KBM-7 (cell line): ENCODE data around the gene RGL4.

Experiments used
- DNase-seq: peaks from one replicate; pipeline ENCODE4 v3.0.0-alpha.2; 2015
- in situ Hi-C: fragments of 300-500 bp; cut with MboI; formaldehyde crosslinking; loops from 2 replicates; pipeline ENCODE4 v1.14.3; 2020; ENCODE audit warnings: low sequenced_read_pairs, low pct_unique_long_range_greater_than_20kb, mixed read lengths

The RGL4 gene

GRCh38 chr22:23695571-23696325 is 4.9 kb downstream of the RGL4 start:
- no peak for DNase-seq
- in situ Hi-C loops: no loop called here

- peak; percentile 73 for DNase-seq
- in situ Hi-C loops: no loop called here
Measured at GRCh38 chr22:23696326-23696851, 5.6 kb downstream of the RGL4 start.

DNA sequence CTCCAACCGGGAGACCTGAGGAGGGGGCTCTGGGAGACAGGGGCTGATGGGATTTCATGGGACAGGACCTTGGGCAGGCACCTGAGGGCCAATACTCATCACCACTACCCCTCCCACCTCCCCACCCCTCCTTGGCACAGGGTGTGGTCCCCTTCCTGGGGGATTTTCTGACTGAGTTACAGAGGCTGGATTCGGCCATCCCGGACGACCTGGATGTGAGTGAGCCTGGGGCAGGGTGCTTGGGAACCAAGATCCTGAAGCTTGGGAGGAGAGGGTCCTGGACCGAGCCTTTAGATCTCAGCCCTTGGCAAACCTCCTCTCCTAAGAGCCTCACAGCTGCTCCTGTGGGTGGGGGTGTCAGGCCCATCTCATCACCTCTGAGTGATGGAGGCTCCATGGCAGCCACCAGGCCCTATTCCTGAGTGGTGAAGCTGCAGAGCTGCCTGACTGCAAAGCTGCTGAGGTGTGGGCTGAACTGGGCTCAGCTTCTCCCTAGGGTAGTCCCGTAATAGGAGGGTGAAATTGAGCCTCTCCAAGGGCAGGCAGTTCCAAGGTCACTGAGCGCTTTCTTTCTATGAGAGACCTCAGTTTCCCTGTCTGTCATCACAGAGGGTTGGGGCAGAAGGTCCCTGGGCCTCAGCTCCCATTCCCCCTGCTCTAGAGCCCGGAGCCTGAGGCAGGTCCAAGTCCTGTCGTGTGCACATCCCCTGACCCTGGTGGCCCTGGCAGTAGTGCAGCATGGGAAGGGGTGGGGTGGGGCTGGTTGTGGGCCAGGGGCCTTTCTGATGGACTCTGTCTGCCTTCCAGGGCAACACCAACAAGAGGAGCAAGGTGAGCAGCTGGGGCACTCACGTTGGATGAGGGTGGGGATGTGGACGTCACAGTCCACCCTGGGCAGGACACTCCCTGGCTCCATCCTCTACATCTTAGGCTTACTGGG is 6.5 kb downstream of the RGL4 start:
- DNase-seq: no peak
- in situ Hi-C loops: no loop called here

DNA sequence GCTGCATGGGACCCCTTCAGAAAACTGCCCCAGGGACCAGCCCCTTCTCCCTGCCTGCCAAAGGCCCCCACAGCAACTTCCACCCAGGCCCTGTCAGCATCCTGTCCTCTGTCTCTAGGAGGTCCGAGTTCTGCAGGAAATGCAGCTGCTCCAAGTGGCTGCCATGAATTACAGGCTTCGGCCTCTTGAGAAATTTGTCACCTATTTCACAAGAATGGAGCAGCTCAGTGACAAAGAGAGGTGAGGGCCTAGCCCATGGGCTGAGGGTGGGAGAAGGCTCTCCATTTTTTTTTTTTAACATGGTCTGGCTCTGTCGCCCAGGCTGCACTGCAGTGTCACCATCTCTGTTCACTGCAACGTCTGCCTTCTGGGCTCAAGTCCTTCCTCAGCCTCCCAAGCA is 7.3 kb downstream of the RGL4 start:
- in situ Hi-C loops: no loop called here
- no peak for DNase-seq

DNA sequence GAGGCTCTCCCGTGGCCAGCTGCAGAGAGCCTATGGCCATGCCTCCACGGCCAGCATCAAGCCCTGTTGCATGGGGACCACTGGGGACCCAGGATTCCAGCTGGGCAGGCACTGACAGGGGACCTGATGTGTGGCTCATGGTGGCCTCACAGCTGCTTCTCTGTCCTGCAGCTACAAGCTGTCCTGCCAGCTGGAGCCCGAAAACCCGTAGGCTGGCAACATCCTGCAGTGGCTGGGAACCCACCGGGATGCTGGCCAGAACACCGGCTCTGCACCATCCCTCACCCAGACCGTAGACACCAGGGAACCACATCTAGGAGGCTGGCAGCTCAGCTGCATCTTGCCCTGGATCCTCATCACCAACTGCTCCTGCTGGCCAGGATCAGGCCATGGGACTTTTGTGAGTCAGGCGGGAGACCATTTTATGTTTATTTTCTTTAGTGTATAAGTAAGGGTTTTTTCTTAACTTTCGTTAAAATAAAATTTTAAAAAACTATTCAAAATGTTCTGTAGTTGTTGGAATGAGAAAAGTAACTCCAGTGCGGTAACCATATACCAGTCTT is 7.9 kb downstream of the RGL4 start:
- DNase-seq: no peak
- in situ Hi-C loops: no loop called here

DNA sequence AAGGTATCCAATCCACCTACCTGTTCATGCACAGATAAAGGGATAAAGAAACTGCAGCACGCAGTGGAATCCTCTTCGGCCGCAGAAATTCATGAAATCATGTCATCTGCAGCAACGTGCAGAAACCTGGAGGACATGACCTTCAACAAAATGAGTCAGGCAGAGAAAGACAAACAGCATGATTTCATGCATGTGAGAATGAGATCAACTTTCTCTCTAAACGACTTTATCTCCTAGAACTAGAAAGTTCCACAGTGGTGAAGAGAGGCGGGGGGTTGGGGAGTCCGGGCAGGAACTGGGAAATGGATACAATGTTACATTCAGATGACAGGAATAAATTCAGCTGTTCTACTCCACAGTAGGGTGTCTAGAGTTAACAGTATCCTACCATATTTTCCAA is 9.9 kb downstream of the RGL4 start:
- DNase-seq: no peak
- in situ Hi-C loops: loop anchor here (25.0 kb wide), 1 partner anchor 112 kb away; no protein-coding TSS in a partner anchor

- no peak for DNase-seq
- in situ Hi-C loops: loop anchor here (25.0 kb wide), 1 partner anchor 108 kb away; no protein-coding TSS in a partner anchor
Measured at GRCh38 chr22:23704062-23704461, 13.2 kb downstream of the RGL4 start.

DNA sequence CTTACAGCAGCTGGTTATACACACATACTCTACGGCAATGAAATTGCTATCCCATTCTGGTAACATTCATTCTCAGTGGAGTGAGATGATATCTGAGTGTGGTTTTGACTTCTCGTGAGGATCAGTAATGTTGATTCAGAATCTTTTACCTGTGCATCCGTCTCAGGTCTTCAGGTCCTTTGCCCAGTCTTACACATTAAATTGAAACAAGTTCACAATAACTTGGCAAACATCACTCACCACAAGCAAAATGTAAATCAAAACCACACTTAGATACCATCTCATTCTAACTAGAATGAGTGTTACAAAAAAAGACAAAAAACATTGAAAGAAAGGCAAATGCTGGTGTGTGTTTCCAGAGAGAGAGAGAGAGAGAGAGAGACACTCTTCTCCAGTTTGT is 14.0 kb downstream of the RGL4 start:
- in situ Hi-C loops: loop anchor here (25.0 kb wide), 1 partner anchor 107 kb away; no protein-coding TSS in a partner anchor
- no peak for DNase-seq

- in situ Hi-C loops: loop anchor here (25.0 kb wide), 1 partner anchor 107 kb away; no protein-coding TSS in a partner anchor
- no peak for DNase-seq
Measured at GRCh38 chr22:23705358-23705757, 14.5 kb downstream of the RGL4 start.

GRCh38 chr22:23708270-23708669 is 17.5 kb downstream of the RGL4 start:
- DNase-seq: no peak
- in situ Hi-C loops: loop anchor here (25.0 kb wide), 1 partner anchor 104 kb away; no protein-coding TSS in a partner anchor

GRCh38 chr22:23709107-23709506 is 18.3 kb downstream of the RGL4 start:
- DNase-seq: no peak
- in situ Hi-C loops: loop anchor here (25.0 kb wide), 1 partner anchor 103 kb away; no protein-coding TSS in a partner anchor

DNA sequence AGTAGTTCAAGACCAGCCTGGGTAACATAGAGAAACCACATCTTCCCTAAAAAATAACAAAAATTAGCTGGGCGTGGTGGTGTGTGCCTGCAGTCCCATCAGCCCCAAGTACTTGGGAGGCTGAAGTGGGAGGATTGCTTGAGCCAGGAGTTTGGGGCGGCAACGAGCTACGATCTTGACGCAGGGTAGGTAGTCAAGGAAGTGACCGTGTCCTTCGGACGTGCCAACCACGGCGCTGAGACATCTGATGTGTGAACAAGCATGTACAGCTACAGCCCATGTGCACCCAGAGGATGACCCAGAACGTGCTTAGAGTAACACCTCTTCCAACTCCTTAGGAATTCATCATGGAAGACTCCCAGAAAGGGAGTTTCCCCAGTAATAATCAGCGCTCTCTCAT is 21.4 kb downstream of the RGL4 start:
- in situ Hi-C loops: loop anchor here (25.0 kb wide), 1 partner anchor 100 kb away; no protein-coding TSS in a partner anchor
- DNase-seq: no peak

DNA sequence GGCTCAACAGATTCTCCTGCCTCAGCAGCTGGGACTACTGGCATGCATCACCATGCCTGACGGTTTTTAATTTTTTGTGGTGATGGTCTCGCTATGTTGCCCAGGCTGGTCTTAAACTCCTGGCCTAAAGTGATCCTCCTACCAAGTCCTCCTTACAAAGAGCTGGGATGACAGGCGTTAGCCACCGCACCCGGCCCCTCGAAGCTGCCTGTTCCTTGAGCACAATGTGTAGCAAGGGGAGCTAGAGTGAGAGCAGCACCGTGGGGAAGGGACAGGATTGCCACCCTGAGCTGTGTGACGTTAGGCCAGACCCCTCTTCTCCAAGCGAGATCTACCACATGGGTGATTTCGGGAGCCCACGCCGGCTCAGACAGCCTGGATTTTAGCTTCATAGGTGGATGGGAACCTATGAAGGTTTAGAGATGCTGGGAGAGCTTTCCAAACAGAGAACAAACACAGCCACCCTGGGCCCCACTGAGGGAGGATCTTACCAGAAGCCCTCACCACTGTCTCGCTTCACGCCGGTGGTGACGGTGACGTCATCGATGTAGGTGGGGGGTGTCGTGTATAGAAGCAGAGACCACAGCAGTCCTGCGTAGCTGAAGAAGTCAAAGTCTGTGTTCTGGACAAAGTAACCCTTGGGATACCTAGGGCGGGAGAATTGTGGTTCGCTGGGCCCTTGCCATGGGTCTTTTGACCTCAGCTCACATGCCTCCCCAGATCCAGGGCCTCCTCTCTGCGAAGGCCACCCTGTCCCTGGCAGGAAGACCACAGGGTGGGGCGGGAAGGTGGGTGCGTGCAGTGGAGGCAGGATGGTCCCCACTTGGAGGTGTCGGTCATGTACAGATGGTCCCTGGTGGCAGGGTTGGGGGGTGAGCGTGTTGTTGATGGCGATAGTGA is 23.1 kb downstream of the RGL4 start:
- no peak for DNase-seq
- in situ Hi-C loops: loop anchor here (25.0 kb wide), 1 partner anchor 98 kb away; no protein-coding TSS in a partner anchor

DNA sequence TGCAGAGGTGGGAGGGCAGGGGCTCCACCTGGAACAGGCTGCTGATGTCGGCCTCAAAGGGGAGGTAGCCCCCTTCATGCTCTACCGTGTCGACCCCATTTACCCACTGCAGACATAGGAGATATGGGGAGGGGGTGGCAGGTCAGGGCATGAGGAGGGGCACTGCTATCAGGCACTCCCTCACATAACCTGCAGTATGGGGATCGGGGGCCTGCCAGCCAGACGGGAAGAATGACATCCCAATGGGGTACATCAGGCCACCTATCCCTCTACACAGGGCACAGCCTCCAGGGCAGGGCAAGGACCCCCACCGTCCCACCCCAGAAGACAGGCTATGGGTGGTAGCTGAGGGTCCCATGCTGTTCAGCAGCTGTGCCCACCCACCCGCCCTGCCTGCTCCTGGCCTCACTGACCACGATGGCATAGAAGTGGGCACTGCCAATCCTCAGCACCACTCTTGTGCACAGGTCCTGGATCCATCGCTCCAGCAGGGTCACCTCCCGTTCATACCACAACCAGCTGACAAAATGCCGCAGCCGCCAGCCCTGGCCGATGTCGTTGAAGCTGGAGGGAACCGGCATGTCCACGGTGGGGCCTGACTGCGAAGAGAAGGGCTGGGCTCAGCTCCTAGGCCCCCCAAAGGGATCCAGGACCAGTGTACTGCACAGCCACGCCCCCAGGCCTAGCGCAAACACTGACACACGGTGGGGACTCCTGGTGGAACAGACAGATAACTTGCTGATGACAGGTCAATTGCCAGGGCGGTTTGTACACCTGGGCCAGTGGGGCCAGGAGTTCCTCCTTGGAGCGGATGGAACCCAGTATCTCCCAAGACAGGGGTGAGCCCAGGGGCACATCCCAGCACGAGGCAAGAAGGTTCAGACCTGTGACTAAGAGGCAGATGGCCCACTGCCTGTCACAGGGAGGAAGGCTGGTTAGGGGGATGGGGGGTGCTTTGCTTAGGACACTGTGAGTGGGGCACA is 24.1 kb downstream of the RGL4 start:
- DNase-seq: no peak
- in situ Hi-C loops: loop anchor here (25.0 kb wide), 1 partner anchor 97 kb away; no protein-coding TSS in a partner anchor

- peak; percentile 39 for DNase-seq
- in situ Hi-C loops: loop anchor here (25.0 kb wide), 1 partner anchor 96 kb away; no protein-coding TSS in a partner anchor
Measured at GRCh38 chr22:23715806-23716375, 25.1 kb downstream of the RGL4 start.
